Lower leg skin (tissue), 4 donors: Measurements from ENCODE around the gene RAB41. TPM values are rescaled to one million over a fixed set of nuclear protein-coding genes. Genes with fewer than 3 reads are reported as not detected.

ENCODE experiments used
- DNase-seq, 2 donors: peaks; one replicate each; pipeline ENCODE4 v3.0.0-alpha.2; 2019; ENCODE audit warnings: low spot score in 2 of 2
- H3K4me3 ChIP-seq: fragments of 200-600 bp; sonication (generic); 2 replicates; pipeline ENCODE4 v1.5.1; 2017; ENCODE audit warnings: mild to moderate bottlenecking, low read depth; ENCODE audit not compliant: poor library complexity, severe bottlenecking
- CTCF ChIP-seq, 3 donors: fragments of 450-650 bp; IDR thresholded peaks; one replicate each; pipeline ENCODE4 v1.5.1; 2016; ENCODE audit warnings: antibody characterized with exemption in 3 of 3, mild to moderate bottlenecking in 3 of 3, moderate library complexity in 2 of 3
- POLR2A ChIP-seq, 2 donors: fragments of 450-650 bp; IDR thresholded peaks; one replicate each; pipeline ENCODE4 v1.6.1; 2016 to 2017; ENCODE audit warnings: antibody characterized with exemption in 2 of 2, mild to moderate bottlenecking in 1 of 2, moderate library complexity in 1 of 2
- WGBS, 2 donors: methylation state at CpG; one replicate each; pipeline ENCODE4 v1.1.5; 2018; 5-methylcytosine and 5-hydroxymethylcytosine counted together
- intact Hi-C: fragments of 100-400 bp; cut with DNase I; formaldehyde crosslinking; loops from one replicate; pipeline ENCODE4 v1.15.0; 2023; ENCODE audit warnings: low total_unique reads
- total RNA-seq, 4 donors: library from RNA; depleted of rRNA; stranded (reverse); fragments of >200 nt; gene quantifications; one replicate each; pipeline ENCODE4 v1.1.0, GENCODE V29; 2016

The RAB41 gene
- total RNA-seq, 4 donors from 2014 or later, result not detected

GRCh38 chrX:70279081-70279480, 2.9 kb upstream of the RAB41 start:
- no peak for DNase-seq
- no peak for TF ChIP-seq CTCF (IDR thresholded peaks at IDR 0.05)
- no peak for TF ChIP-seq POLR2A (IDR thresholded peaks at IDR 0.05)
- intact Hi-C loops, result no loop called here
- 81 to 87% methylated on average over 3 of the region's 3 CpGs for WGBS, 2 donors
- H3K4me3 ChIP-seq, result no peak overlapping the region

- intact Hi-C loops, result no loop called here
- WGBS, 2 donors, result 68 to 83% methylated on average over 3 of the region's 3 CpGs
- DNase-seq, result no peak
- TF ChIP-seq POLR2A (IDR thresholded peaks at IDR 0.05) (no peak), CTCF (IDR thresholded peaks at IDR 0.05) (no peak)
- no peak overlapping the region for H3K4me3 ChIP-seq
Observed at GRCh38 chrX:70280573-70280972, 1.4 kb upstream of the RAB41 start.

GRCh38 chrX:70289168-70289792, 7.3 kb downstream of the RAB41 start:
- no peak for DNase-seq
- intact Hi-C loops, result no loop called here
- no peak for TF ChIP-seq POLR2A (IDR thresholded peaks at IDR 0.05)
- TF ChIP-seq CTCF (IDR thresholded peaks at IDR 0.05), result no peak
- peak overlapping the region; percentile 30 for H3K4me3 ChIP-seq
- WGBS, 2 donors, result 29 to 64% methylated on average over 11 of the region's 11 CpGs

GRCh38 chrX:70289793-70290770, 8.1 kb downstream of the RAB41 start, which contains the start of the genes KIF4A and PDZD11:
Gene KIF4A, plus strand, starts transcription at chrX:70290104. Its CDS starts 355 bp downstream, at chrX:70290459.
Gene PDZD11, minus strand, starts transcription at chrX:70289927. Its CDS starts 586 bp downstream, at chrX:70289341.
- intact Hi-C loops, result no loop called here
- WGBS, 2 donors, result 1 to 52% methylated on average over 25 to 62 of the region's 62 CpGs

GRCh38 chrX:70292788-70293187, 10.8 kb downstream of the RAB41 start:
- TF ChIP-seq CTCF (IDR thresholded peaks at IDR 0.05), result no peak
- TF ChIP-seq POLR2A (IDR thresholded peaks at IDR 0.05), result no peak
- WGBS, 2 donors, result 0 to 5% methylated on average over 1 of the region's 1 CpG
- H3K4me3 ChIP-seq, result no peak overlapping the region
- intact Hi-C loops, result no loop called here
- DNase-seq, result no peak

More at GRCh38 chrX:70289793-70290770, 8.1 kb downstream of the RAB41 start, which contains the start of the genes KIF4A and PDZD11:
- peak; percentile 71 to 92 for DNase-seq
- H3K4me3 ChIP-seq, result peak within 1 kb of the TSS; percentile 30
- no peak for TF ChIP-seq POLR2A (IDR thresholded peaks at IDR 0.05)
- TF ChIP-seq CTCF (IDR thresholded peaks at IDR 0.05), result no peak
